Measurements from ENCODE around the gene TFB1M.

The TFB1M gene

DNA sequence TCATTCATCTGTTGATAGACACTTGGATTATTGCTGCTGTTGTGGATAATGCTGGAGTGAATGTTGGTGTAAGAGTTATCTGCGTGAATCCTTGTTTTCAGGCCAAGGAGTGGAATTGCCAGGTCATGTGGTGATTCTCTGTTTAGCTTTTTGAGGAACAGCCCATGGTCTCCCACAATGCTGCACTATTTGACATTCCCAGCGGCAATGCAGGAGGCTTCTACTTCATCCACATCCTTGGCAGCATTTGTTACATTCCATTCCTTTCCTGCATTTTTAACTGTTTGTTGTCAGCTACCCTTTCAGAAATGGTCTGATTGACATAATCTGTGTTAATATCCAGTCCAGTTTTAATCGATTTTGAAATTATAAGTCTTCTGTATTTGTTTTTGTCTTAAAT lies 102.2 kb downstream of the TFB1M start:
- no peak for TF ChIP-seq FOXP2 (optimal IDR thresholded peaks at IDR 0.05; ENCODE audit: borderline replicate concordance, extremely low read depth, extremely low read length, insufficient read depth)
- no peak for TF ChIP-seq POLR2AphosphoS5 (IDR thresholded peaks at IDR 0.05; ENCODE audit: low read depth, low read length)
- TF ChIP-seq TAF1 (IDR thresholded peaks at IDR 0.05; ENCODE audit: borderline replicate concordance, insufficient read depth, low read length): no peak
- TF ChIP-seq SIN3A (IDR thresholded peaks at IDR 0.05; ENCODE audit: borderline replicate concordance, insufficient read depth, low read length): no peak
- TF ChIP-seq, protein P1, sequence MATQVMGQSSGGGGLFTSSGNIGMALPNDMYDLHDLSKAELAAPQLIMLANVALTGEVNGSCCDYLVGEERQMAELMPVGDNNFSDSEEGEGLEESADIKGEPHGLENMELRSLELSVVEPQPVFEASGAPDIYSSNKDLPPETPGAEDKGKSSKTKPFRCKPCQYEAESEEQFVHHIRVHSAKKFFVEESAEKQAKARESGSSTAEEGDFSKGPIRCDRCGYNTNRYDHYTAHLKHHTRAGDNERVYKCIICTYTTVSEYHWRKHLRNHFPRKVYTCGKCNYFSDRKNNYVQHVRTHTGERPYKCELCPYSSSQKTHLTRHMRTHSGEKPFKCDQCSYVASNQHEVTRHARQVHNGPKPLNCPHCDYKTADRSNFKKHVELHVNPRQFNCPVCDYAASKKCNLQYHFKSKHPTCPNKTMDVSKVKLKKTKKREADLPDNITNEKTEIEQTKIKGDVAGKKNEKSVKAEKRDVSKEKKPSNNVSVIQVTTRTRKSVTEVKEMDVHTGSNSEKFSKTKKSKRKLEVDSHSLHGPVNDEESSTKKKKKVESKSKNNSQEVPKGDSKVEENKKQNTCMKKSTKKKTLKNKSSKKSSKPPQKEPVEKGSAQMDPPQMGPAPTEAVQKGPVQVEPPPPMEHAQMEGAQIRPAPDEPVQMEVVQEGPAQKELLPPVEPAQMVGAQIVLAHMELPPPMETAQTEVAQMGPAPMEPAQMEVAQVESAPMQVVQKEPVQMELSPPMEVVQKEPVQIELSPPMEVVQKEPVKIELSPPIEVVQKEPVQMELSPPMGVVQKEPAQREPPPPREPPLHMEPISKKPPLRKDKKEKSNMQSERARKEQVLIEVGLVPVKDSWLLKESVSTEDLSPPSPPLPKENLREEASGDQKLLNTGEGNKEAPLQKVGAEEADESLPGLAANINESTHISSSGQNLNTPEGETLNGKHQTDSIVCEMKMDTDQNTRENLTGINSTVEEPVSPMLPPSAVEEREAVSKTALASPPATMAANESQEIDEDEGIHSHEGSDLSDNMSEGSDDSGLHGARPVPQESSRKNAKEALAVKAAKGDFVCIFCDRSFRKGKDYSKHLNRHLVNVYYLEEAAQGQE (IDR thresholded peaks at IDR 0.05; ENCODE audit: insufficient read depth in 1 of 2, low read depth in 2 of 2, low read length in 2 of 2): no peak

DNA sequence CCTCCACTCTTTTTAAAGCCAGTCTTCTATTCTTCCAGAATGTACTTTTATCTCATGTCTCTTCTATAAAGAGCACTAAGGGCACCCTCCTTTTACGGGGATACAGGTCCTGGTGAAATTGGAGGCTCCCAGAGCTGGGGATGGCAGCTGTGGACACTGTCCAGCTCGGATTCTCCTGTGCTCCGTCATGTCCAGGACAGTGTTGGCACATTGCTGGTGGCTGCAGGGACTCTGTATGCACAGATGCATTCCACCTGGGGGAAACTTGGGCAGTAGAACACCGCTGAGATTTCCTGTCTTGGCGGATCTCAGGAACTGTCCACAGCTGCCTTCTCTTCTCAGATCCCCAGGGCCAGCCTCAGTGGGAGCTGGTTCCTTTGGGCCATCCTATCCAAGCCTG lies 107.1 kb downstream of the TFB1M start:
- TF ChIP-seq SIN3A (IDR thresholded peaks at IDR 0.05; ENCODE audit: borderline replicate concordance, insufficient read depth, low read length) (no peak), TAF1 (IDR thresholded peaks at IDR 0.05; ENCODE audit: borderline replicate concordance, insufficient read depth, low read length) (no peak), FOXP2 (optimal IDR thresholded peaks at IDR 0.05; ENCODE audit: borderline replicate concordance, extremely low read depth, extremely low read length, insufficient read depth) (no peak), POLR2AphosphoS5 (IDR thresholded peaks at IDR 0.05; ENCODE audit: low read depth, low read length) (no peak)
- TF ChIP-seq, protein P1 (IDR thresholded peaks at IDR 0.05; ENCODE audit: insufficient read depth in 1 of 2, low read depth in 2 of 2, low read length in 2 of 2): no peak
